ENCODE measurements around the gene KIF3A.

KIF3A gene

DNA sequence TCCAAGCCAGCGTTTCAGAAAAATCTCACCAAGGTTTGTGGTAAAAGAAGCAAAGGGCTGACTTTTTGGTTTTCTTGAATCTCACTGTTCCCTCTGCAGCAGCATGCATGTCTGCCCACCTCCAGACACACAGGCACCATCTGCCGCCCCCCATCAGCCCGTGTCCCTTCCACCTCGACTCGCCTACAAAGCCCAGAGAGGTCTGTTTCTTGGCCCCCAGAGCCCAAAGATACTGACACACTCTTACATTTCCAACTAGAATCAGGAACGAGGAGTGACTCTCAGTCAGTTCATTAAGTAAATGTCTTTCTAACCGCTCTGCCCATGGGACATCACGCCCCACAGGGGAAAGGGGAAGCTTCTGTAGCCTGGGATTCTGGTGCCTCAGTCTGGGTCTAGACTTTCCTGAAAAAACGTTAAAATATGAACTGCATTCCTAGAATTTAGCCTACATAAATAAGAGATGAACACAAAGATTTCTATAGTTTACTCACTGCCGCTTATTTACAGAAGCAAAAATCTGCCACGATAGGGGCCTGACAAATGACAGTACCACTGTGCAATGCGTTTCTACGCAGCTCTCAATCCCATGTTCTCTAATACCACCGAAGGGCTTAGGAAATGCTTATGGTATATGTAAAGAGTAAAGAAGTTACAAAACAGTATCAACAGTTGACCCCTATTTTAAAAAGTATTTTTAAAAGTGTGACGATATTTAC lies 59.5 kb downstream of the KIF3A start:
- DNase-seq (ENCODE audit: low spot score): no peak

- DNase-seq (ENCODE audit: low spot score): no peak
Observed at GRCh38 chr5:132677191-132677590, 60.2 kb downstream of the KIF3A start.

DNA sequence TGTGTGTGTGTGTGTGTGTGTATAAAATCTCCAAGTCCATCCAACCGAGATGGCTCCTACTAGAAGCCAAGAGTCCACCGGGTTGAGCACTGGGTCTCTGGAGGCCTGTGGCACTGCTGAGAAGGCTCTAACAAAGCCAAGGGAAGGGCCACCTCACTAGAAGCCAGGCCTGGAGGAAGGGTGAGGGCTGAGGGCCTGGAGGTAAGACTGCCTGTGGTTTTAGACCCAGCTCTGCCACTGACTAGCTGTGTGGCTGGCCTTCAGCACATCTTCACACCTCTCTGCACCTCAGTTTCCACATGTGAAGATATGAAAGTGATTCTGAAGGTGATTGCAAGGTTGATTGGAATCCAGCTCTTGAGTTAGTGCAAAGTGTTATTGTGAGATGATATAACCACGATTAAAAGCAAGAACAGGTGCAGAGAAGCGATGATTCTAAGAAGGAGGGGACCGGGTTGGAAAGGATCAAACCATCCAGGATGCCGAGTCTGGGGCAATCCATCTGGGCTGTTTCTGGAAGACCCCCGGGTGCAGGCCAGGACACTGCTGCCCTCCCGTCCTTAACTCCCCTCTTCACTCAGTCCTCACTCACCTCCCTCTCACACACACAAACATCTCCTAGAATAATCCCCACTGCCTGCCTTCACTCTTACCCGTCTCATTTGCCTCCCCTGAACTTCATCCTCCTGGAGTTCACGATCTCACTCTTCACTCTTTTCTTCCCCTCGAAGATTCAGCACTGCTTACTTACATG lies 61.2 kb downstream of the KIF3A start:
- DNase-seq (ENCODE audit: low spot score): no peak

GRCh38 chr5:132674671-132675506 lies 62.5 kb downstream of the KIF3A start:
- DNase-seq (ENCODE audit: low spot score): no peak

DNA sequence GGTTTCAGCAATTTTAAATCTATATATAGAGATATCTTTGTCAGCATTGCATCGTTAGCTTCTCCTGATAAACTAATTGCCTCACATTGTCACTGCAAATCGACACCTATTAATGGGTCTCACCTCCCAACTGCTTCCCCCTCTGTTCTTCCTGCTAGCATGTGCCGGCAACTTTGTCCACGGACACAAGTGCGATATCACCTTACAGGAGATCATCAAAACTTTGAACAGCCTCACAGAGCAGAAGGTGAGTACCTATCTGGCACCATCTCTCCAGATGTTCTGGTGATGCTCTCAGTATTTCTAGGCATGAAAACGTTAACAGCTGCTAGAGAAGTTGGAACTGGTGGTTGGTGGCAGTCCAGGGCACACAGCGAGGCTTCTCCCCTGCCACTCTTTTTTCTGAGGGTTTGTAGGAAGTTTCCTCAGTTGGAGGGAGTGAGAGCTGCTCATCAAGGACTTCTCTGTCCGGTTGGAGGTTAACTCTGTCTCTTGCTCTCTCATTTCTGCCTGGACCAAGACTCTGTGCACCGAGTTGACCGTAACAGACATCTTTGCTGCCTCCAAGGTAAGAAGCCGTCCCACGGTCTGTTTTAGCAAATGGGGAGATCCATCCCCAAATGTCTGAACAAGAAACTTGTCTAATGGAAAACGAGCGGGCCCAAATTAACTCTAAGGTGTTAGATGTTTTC lies 63.3 kb downstream of the KIF3A start, which contains the start of gene IL4:
IL4 (plus strand) TSS at position 51 of the 692 bp plus-strand sequence; CDS start at position 113, 62 bp downstream.
- DNase-seq (ENCODE audit: low spot score): no peak

- peak; percentile 31 for DNase-seq (ENCODE audit: low spot score)
Observed at GRCh38 chr5:132673488-132673887, 63.9 kb downstream of the KIF3A start.

DNA sequence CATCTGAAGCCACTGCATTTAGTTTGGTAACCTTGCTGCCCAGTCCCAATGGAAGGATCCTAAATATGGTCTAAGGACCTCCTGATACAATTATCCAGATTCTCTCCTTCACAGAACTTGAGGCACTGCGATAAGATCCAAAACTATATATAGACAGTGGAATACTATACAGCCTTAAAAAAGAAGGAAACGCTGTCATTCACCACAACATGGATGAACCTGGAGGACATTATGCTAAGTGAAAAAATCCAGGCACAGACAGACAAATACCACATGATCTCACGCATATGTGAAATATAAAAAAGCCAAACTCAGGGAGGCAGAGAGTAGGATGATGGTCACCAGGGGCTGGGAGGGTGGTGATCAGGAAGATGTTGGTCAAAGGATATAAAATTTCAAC lies 66.3 kb downstream of the KIF3A start:
- no peak for DNase-seq (ENCODE audit: low spot score)

GRCh38 chr5:132669966-132670882 lies 67.1 kb downstream of the KIF3A start:
- no peak for DNase-seq (ENCODE audit: low spot score)

GRCh38 chr5:132669455-132669820 lies 67.9 kb downstream of the KIF3A start:
- DNase-seq (ENCODE audit: low spot score): no peak

GRCh38 chr5:132668706-132669454 lies 68.5 kb downstream of the KIF3A start:
- DNase-seq (ENCODE audit: low spot score): no peak

DNA sequence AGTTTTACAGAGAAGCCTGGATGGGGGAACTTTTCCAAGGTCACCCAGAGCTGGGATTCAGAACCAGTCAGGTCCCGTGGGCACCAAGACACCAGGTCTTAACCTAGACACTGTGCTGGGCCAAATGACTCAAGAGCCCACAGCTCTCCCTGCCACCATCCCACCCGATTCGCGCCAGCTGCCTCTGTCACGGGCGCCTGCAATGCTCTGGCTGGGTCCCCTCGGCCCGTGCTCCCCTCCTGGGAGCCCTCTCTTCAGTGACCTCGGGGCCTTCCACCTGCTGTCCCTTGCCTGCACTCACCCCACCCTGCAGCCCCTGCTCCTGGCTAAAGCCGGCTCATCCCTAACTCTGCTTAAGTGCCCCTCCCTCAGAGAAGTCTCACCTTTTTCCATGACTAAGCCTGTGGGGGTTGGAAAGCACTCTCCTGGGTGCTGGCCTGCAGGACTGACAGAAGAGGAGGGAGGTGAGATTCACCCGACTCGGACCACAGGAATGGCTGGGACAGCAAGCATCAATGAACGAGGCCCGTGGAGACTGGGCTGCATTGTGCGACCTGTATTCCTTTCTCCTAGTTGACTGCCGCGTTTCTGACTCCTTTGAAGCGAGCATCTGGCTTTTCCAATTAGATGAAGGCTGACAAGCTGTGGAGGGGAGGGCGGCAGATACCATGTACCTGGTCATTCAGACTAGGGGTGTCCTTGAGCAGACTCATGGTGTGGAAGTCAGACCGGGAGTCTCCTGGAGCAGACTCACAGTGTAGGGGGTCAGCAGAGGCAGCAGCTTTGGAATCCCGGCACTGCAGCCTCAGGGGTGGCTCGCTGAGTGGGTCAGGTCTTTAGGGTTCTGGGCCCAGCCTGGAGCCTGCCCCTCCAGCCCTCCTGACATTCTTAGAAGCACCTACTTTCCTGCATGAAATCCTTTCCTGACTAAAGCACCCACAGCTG lies 69.3 kb downstream of the KIF3A start:
- DNase-seq (ENCODE audit: low spot score): no peak

GRCh38 chr5:132667309-132667708 lies 70.0 kb downstream of the KIF3A start:
- DNase-seq (ENCODE audit: low spot score): no peak

DNA sequence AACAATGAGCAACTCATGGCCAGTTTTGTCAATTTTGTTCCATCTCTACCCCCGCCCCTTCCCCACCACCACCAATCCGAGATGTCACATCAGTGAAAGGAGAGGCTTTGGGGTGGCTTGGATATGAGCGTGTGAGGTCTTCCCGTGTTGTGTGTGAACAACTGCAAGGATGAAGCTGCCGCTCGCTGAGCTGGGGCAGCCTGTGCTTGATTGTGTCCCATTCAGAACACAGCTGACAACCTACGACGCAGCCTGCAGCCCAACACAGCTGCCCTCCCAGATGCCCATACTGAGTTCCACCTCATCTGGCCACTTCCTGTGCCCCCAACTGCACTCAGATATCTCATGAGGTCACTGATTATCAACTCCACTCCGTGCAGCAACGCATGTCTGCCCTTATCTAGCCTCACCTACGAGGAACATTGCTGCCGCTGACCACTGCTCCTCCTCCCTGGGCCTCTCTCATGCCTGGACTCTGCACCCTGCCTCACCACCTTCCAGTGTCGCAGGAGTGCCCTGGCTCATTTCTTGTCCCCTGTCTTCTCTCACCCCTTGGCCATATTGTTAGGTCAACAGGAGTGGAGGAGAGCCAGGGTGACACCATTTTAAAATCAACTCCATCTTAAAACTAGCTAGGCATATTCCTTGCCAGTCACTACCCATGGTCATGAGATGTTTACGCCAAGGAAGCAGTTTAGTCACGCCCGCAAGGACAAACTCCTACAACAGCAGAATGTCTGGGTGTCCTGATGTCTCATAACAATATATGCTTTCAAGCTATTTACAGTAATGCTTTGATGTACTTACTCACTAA lies 70.8 kb downstream of the KIF3A start:
- DNase-seq (ENCODE audit: low spot score): no peak

DNA sequence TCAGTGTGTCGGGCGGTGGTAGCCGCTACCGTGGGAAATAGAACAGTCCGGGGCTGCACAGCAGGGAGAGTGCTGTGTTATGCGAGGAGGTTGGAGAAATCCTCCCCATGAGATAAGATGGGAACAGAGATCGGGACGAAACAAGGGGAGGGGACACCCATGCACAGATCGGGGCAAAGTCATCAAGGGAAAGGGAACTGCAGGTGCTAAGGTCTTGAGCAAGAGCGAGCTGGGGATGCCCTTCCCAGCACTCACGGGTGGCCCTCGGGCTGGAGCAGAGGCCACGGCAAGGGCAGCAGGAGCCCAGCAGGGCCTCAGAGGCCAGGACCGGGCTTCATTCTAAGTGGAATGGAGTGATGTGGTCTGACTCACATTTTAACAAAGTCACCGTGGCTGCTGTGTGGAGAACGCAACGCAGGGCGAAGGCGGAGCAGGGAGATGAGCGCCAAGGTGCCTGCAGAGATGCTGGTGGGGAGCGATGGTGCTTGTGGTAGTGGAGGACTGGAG lies 71.7 kb downstream of the KIF3A start:
- DNase-seq (ENCODE audit: low spot score): no peak

- DNase-seq (ENCODE audit: low spot score): no peak
Observed at GRCh38 chr5:132664696-132665209, 72.6 kb downstream of the KIF3A start.

DNA sequence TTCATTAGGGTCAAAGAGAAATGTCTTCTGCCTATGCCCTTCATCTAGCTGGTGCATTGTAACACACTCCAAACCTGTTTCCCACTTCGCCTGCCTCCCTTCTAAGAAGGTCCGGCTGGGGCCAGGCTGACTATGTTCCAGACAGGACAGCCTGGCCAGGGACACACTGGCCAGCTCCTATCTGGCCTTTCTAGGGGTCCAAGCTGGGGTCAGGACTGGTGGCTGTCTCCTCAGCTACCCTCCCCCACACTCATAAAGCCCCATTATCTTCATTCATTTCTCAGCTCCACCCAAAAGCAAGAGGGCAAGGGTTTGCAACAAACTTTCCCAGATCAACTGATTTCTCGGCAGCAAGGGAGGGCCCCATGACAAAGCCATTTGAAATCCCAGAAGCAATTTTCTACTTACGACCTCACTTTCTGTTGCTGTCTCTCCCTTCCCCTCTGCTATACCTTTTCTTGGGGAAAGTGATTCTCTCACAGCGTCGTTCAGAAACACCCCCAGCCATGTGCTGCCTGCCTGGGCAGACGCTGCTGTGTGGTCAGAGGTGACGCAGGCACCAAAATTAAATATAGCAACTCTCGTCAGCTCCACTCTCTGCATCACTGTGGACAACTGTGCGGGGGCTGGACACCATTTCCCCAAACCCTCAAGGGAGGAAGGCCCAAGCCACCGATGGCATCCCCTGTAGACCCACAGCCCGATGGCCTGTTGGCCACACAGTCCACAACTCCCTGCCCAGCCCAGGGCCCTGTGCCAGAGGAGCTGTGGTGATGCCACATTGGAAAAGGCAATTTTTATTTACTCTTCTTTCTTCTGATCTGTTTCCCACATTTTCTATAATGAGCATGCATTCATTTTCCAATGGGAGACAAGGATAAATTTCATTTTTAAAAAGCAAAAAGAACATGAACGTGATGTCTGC lies 73.3 kb downstream of the KIF3A start:
- DNase-seq (ENCODE audit: low spot score): peak; percentile 33

Measured in hematopoietic multipotent progenitor cell treated with erythropoietin and hydrocortisone succinate and interleukin-3 and kit ligand, for 15 days (in vitro differentiated cells).